GM23338 (cell line): ENCODE measurements around the gene ABL1. TPM values are rescaled to one million over a fixed set of nuclear protein-coding genes. Genes with fewer than 3 reads are reported as not detected.

Source experiments
- ATAC-seq: fragments of 200-7000 bp; cut with Tn5 transposase; 3 replicates; pipeline ENCODE4 v1.9.1; 2020
- DNase-seq: peaks from one replicate; pipeline ENCODE4 v3.0.0-alpha.2; 2015; ENCODE audit warnings: low spot score
- H2AFZ ChIP-seq: fragments of 200-600 bp; sonication (generic); 2 replicates; pipeline ENCODE4 v1.8.0; 2016; ENCODE audit warnings: antibody characterized with exemption, mild to moderate bottlenecking, moderate library complexity
- H3F3A ChIP-seq: fragments of 200-600 bp; sonication (generic); replicated peaks from 2 replicates; pipeline ENCODE4 v1.8.0; 2017; ENCODE audit warnings: antibody characterized with exemption, mixed run types, low read depth
- H3K27ac ChIP-seq: fragments of 200-600 bp; sonication (generic); 2 replicates; pipeline ENCODE4 v1.6.1; 2016; ENCODE audit warnings: low read depth
- H3K27me3 ChIP-seq: fragments of 200-600 bp; sonication (generic); 2 replicates; pipeline ENCODE4 v1.8.0; 2016; ENCODE audit warnings: mild to moderate bottlenecking, mixed run types, moderate library complexity; ENCODE audit not compliant: insufficient read depth
- H3K36me3 ChIP-seq: fragments of 200-600 bp; sonication (generic); 2 replicates; pipeline ENCODE4 v1.8.0; 2016; ENCODE audit warnings: mild to moderate bottlenecking; ENCODE audit not compliant: insufficient read depth
- H3K4me1 ChIP-seq: fragments of 200-600 bp; sonication (generic); 2 replicates; pipeline ENCODE4 v1.8.0; 2016; ENCODE audit warnings: mild to moderate bottlenecking, moderate library complexity; ENCODE audit not compliant: insufficient read depth
- H3K4me2 ChIP-seq: fragments of 200-600 bp; sonication (generic); 2 replicates; pipeline ENCODE4 v1.7.1; 2017; ENCODE audit warnings: mixed run types
- H3K4me3 ChIP-seq: fragments of 200-600 bp; sonication (generic); 2 replicates; pipeline ENCODE4 v1.6.1; 2016; ENCODE audit warnings: mixed run types
- H3K79me2 ChIP-seq: fragments of 200-600 bp; sonication (generic); replicated peaks from 2 replicates; pipeline ENCODE4 v1.8.0; 2017; ENCODE audit warnings: mild to moderate bottlenecking; ENCODE audit not compliant: insufficient read depth
- H3K9me2 ChIP-seq: fragments of 200-600 bp; sonication (generic); 2 replicates; pipeline ENCODE4 v1.8.0; 2017; ENCODE audit not compliant: insufficient read depth
- H4K20me1 ChIP-seq: fragments of 200-600 bp; sonication (generic); replicated peaks from 2 replicates; pipeline ENCODE4 v1.8.0; 2017; ENCODE audit warnings: mild to moderate bottlenecking; ENCODE audit not compliant: insufficient read depth
- H3K27ac Mint-ChIP-seq: 2 replicates; pipeline ENCODE4 v1.8.0; 2020; ENCODE audit warnings: inconsistent platforms, mild to moderate bottlenecking, moderate library complexity, mixed read lengths
- H3K27me3 Mint-ChIP-seq: 3 replicates; pipeline ENCODE4 v1.8.0; 2022; ENCODE audit warnings: low read depth, mild to moderate bottlenecking, moderate library complexity, mixed read lengths, inconsistent platforms; ENCODE audit not compliant: insufficient read depth, poor library complexity
- H3K36me3 Mint-ChIP-seq: 3 replicates; pipeline ENCODE4 v1.8.0; 2021; ENCODE audit warnings: low read depth, mild to moderate bottlenecking, inconsistent platforms, moderate library complexity, mixed read lengths
- H3K4me1 Mint-ChIP-seq: 3 replicates; pipeline ENCODE4 v1.8.0; 2020; ENCODE audit warnings: mild to moderate bottlenecking, inconsistent platforms, mixed read lengths
- H3K4me3 Mint-ChIP-seq: 3 replicates; pipeline ENCODE4 v1.8.0; 2021; ENCODE audit warnings: moderate library complexity, mild to moderate bottlenecking, inconsistent platforms, mixed read lengths
- H3K9me3 Mint-ChIP-seq: 3 replicates; pipeline ENCODE4 v1.8.0; 2020; ENCODE audit warnings: moderate library complexity, mild to moderate bottlenecking, inconsistent platforms, mixed read lengths
- CREB1 ChIP-seq: fragments of 250-450 bp; sonication (Bioruptor Pico); IDR thresholded peaks from 2 replicates; pipeline ENCODE4 v1.5.0; 2020; ENCODE audit warnings: low read depth, mild to moderate bottlenecking, moderate library complexity
- EZH2phosphoT487 ChIP-seq: fragments of 200-600 bp; sonication (generic); IDR thresholded peaks from one replicate; pipeline ENCODE4 v1.8.1; 2018; ENCODE audit warnings: antibody characterized with exemption; ENCODE audit not compliant: unreplicated experiment
- JUNB ChIP-seq: IDR thresholded peaks from one replicate; pipeline ENCODE4 v1.6.1; 2016; ENCODE audit warnings: antibody characterized with exemption; ENCODE audit not compliant: unreplicated experiment
- NANOG ChIP-seq: IDR thresholded peaks from 2 replicates; pipeline ENCODE4 v1.6.1; 2016; ENCODE audit warnings: antibody characterized with exemption, borderline replicate concordance
- POLR2AphosphoS5 ChIP-seq: IDR thresholded peaks from 2 replicates; pipeline ENCODE4 v1.6.1; 2016; ENCODE audit warnings: antibody characterized with exemption, low read depth
- STAT1 ChIP-seq: IDR thresholded peaks from one replicate; pipeline ENCODE4 v1.6.1; 2016; ENCODE audit warnings: antibody characterized with exemption; ENCODE audit not compliant: unreplicated experiment
- ZNF331 ChIP-seq: fragments of 250-450 bp; sonication (Bioruptor Pico); IDR thresholded peaks from 2 replicates; pipeline ENCODE4 v1.5.0; 2020; ENCODE audit warnings: low read depth, mild to moderate bottlenecking, moderate library complexity
- polyA plus RNA-seq: library from polyadenylated mRNA; unstranded; fragments of >200 nt; fragmentation: Nextera tagmentation; extraction: Ambion mirVana; gene quantifications from 2 replicates; pipeline ENCODE4 v1.2.1, GENCODE V29; 2016
- total RNA-seq: library from RNA; depleted of rRNA; stranded (reverse); fragments of >200 nt; shearing (Covaris generic); gene quantifications from 2 replicates; pipeline ENCODE4 v1.2.3, GENCODE V29; 2014
- TF ChIP-seq, protein P1 (sequence below): IDR thresholded peaks from one replicate; pipeline ENCODE4 v1.6.1; 2018; ENCODE audit warnings: antibody characterized with exemption; ENCODE audit not compliant: unreplicated experiment
- TF ChIP-seq, protein P2 (sequence below), 2 experiments: fragments of 200-600 bp in 1 of 2; sonication (generic) in 1 of 2; conservative IDR thresholded peaks; 2 replicates each; pipeline versions ENCODE4 v1.5.1 to v1.6.1; 2016 to 2017; ENCODE audit warnings: antibody characterized with exemption in 2 of 2, low read depth in 2 of 2, mild to moderate bottlenecking in 2 of 2, moderate library complexity in 1 of 2
- TF ChIP-seq, protein P3 (sequence below): IDR thresholded peaks from 2 replicates; pipeline ENCODE4 v1.6.1; 2016; ENCODE audit warnings: antibody characterized with exemption

ABL1 gene
- total and polyA plus RNA-seq, 2 experiments from 2014 or later: 20.7 to 85.1 TPM

DNA sequence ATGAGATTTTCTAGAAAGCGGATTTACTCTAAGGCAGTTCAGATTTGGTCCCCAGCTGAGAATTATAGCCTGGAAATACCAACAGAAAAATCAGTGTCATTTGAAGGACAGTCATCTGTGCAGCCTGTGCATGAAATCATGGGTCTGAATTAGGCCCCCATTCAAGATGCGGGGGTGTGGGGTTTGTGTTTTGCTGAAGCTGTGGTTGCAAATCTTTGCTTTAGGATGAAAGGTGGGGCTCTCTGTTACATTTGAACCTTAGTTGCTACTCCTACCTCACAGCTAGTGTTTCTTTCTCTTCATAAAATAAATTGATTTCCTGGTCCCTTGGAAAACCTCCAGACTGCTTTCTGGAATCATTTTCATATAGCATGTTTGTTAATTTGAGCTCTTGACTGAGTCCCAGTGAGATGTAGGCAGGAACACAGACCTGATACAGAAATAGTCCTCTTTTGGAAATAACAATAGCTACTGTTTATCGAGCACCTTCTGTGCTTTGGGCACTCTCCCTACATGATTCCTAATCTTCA is 4.8 kb upstream of the ABL1 start:
- Mint-ChIP-seq H3K4me3 (no peak overlapping the region), H3K27ac (no peak overlapping the region), H3K9me3 (peaks cover 10% of the 10 kb centered on the region), H3K27me3 (peaks cover 12% of the 10 kb centered on the region), H3K36me3 (peaks cover 13% of the 10 kb centered on the region), H3K4me1 (peaks cover 36% of the 10 kb centered on the region)
- no peak overlapping the region for H3K27ac ChIP-seq
- no peak overlapping the region for H3K4me3 ChIP-seq
- no peaks in the 10 kb centered on the region for H4K20me1 ChIP-seq
- H3K4me2 ChIP-seq: no peak overlapping the region
- H3K79me2 ChIP-seq: peaks cover 76% of the 10 kb centered on the region
- H3K27me3 ChIP-seq: no peaks in the 10 kb centered on the region
- TF ChIP-seq, protein P1, sequence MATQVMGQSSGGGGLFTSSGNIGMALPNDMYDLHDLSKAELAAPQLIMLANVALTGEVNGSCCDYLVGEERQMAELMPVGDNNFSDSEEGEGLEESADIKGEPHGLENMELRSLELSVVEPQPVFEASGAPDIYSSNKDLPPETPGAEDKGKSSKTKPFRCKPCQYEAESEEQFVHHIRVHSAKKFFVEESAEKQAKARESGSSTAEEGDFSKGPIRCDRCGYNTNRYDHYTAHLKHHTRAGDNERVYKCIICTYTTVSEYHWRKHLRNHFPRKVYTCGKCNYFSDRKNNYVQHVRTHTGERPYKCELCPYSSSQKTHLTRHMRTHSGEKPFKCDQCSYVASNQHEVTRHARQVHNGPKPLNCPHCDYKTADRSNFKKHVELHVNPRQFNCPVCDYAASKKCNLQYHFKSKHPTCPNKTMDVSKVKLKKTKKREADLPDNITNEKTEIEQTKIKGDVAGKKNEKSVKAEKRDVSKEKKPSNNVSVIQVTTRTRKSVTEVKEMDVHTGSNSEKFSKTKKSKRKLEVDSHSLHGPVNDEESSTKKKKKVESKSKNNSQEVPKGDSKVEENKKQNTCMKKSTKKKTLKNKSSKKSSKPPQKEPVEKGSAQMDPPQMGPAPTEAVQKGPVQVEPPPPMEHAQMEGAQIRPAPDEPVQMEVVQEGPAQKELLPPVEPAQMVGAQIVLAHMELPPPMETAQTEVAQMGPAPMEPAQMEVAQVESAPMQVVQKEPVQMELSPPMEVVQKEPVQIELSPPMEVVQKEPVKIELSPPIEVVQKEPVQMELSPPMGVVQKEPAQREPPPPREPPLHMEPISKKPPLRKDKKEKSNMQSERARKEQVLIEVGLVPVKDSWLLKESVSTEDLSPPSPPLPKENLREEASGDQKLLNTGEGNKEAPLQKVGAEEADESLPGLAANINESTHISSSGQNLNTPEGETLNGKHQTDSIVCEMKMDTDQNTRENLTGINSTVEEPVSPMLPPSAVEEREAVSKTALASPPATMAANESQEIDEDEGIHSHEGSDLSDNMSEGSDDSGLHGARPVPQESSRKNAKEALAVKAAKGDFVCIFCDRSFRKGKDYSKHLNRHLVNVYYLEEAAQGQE: no peak
- no peak for TF ChIP-seq POLR2AphosphoS5
- no peak for ATAC-seq
- no peak for DNase-seq
- peaks cover 30% of the 10 kb centered on the region for H3K4me1 ChIP-seq
- no peaks in the 10 kb centered on the region for H3K36me3 ChIP-seq
- H3K9me2 ChIP-seq: no peaks in the 10 kb centered on the region
- H3F3A ChIP-seq: peaks cover 11% of the 10 kb centered on the region; the same call in 1 of the 2 replicates
- no peak overlapping the region for H2AFZ ChIP-seq

DNA sequence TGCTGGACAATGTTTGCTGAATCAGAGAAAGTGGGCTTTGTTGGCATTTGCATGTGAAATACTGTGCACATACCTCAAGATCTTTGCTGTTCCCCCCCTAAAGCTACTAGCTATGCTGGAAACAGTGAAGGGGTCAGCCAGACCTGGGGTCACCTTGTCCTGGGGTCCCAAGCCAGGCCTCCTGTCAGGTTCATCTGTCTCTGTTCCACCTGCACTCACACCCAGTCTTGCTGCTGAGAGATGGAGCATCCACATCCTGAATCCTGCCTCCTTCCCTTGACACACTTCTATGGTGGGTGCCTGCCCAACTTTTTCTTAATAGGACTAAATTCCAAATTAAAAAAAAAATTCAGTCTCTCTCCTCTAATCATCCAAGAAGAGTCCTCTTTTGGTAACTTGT is 4.0 kb upstream of the ABL1 start:
- H3K79me2 ChIP-seq: peaks cover 79% of the 10 kb centered on the region
- TF ChIP-seq, protein P2, sequence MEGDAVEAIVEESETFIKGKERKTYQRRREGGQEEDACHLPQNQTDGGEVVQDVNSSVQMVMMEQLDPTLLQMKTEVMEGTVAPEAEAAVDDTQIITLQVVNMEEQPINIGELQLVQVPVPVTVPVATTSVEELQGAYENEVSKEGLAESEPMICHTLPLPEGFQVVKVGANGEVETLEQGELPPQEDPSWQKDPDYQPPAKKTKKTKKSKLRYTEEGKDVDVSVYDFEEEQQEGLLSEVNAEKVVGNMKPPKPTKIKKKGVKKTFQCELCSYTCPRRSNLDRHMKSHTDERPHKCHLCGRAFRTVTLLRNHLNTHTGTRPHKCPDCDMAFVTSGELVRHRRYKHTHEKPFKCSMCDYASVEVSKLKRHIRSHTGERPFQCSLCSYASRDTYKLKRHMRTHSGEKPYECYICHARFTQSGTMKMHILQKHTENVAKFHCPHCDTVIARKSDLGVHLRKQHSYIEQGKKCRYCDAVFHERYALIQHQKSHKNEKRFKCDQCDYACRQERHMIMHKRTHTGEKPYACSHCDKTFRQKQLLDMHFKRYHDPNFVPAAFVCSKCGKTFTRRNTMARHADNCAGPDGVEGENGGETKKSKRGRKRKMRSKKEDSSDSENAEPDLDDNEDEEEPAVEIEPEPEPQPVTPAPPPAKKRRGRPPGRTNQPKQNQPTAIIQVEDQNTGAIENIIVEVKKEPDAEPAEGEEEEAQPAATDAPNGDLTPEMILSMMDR (conservative IDR thresholded peaks at IDR 0.05; ENCODE audit: low read depth in 2 of 2): no peak
- TF ChIP-seq CREB1 (CRISPR knock-in tag) (no peak), EZH2phosphoT487 (no peak), ZNF331 (CRISPR knock-in tag) (no peak), JUNB (no peak), NANOG (no peak), STAT1 (no peak)
- TF ChIP-seq, protein P1: no peak
- TF ChIP-seq, protein P3, sequence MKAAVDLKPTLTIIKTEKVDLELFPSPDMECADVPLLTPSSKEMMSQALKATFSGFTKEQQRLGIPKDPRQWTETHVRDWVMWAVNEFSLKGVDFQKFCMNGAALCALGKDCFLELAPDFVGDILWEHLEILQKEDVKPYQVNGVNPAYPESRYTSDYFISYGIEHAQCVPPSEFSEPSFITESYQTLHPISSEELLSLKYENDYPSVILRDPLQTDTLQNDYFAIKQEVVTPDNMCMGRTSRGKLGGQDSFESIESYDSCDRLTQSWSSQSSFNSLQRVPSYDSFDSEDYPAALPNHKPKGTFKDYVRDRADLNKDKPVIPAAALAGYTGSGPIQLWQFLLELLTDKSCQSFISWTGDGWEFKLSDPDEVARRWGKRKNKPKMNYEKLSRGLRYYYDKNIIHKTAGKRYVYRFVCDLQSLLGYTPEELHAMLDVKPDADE: no peak

More for the DNA sequence above, 4.0 kb upstream of the ABL1 start:
- Histone ChIP-seq H3K9me2 (no peaks in the 10 kb centered on the region), H3K4me1 (peaks cover 23% of the 10 kb centered on the region), H3K36me3 (no peaks in the 10 kb centered on the region), H3K4me3 (no peak overlapping the region), H3K4me2 (no peak overlapping the region), H2AFZ (no peak overlapping the region), H3K27ac (no peak overlapping the region), H3K27me3 (no peaks in the 10 kb centered on the region), H4K20me1 (no peaks in the 10 kb centered on the region), H3F3A (peaks cover 11% of the 10 kb centered on the region; the same call in 1 of the 2 replicates)
- H3K27me3 Mint-ChIP-seq: peaks cover 17% of the 10 kb centered on the region
- H3K36me3 Mint-ChIP-seq: peaks cover 16% of the 10 kb centered on the region
- ATAC-seq: no peak
- H3K4me3 Mint-ChIP-seq: no peak overlapping the region
- H3K9me3 Mint-ChIP-seq: peaks cover 10% of the 10 kb centered on the region
- peaks cover 30% of the 10 kb centered on the region for H3K4me1 Mint-ChIP-seq
- no peak for DNase-seq
- H3K27ac Mint-ChIP-seq: no peak overlapping the region
